HG03469 (cell line): ENCODE results near the gene SLIT1.
"Not testable (repeated sequence)": the region's sequence is repeated elsewhere in the genome, so short reads cannot be mapped to it uniquely, and the experiment has no call there.

Source experiments
- ATAC-seq: cut with Tn5 transposase; IDR thresholded peaks from one replicate; pipeline ENCODE4 v1.9.1; 2021; ENCODE audit warnings: mild to moderate bottlenecking, moderate library complexity, moderate number of reproducible peaks; ENCODE audit not compliant: unreplicated experiment

The SLIT1 gene

GRCh38 chr10:97049670-97050069 lies 136.1 kb downstream of the SLIT1 start:
- no peak for ATAC-seq

- no peak for ATAC-seq
Observed at GRCh38 chr10:97048649-97049427, 136.9 kb downstream of the SLIT1 start.

- no peak for ATAC-seq
Observed at GRCh38 chr10:97047788-97048187, 138.0 kb downstream of the SLIT1 start.

GRCh38 chr10:97047083-97047736 lies 138.5 kb downstream of the SLIT1 start:
- ATAC-seq: no peak

- no peak for ATAC-seq
Observed at GRCh38 chr10:97046456-97047082, 139.2 kb downstream of the SLIT1 start.

- no peak for ATAC-seq
Observed at GRCh38 chr10:97043563-97043855, 142.2 kb downstream of the SLIT1 start.

GRCh38 chr10:97042716-97043562 lies 142.8 kb downstream of the SLIT1 start:
- ATAC-seq: no peak

GRCh38 chr10:97042081-97042480 lies 143.7 kb downstream of the SLIT1 start:
- ATAC-seq: no peak

- ATAC-seq: no peak
Observed at GRCh38 chr10:97040706-97041105, 145.1 kb downstream of the SLIT1 start.

GRCh38 chr10:97040248-97040584 lies 145.5 kb downstream of the SLIT1 start:
- ATAC-seq: no peak

- ATAC-seq: no peak
Observed at GRCh38 chr10:97039538-97040247, 146.1 kb downstream of the SLIT1 start.

- ATAC-seq: no peak
Observed at GRCh38 chr10:97038688-97039087, 147.1 kb downstream of the SLIT1 start.

GRCh38 chr10:97037365-97038361 lies 148.1 kb downstream of the SLIT1 start:
- ATAC-seq: peak; percentile 46

- ATAC-seq: no peak
Observed at GRCh38 chr10:97034958-97035769, 150.6 kb downstream of the SLIT1 start.

GRCh38 chr10:97034301-97034700 lies 151.5 kb downstream of the SLIT1 start:
- no peak for ATAC-seq

GRCh38 chr10:97033841-97034240 lies 151.9 kb downstream of the SLIT1 start:
- ATAC-seq: not testable (repeated sequence)

- no peak for ATAC-seq
Observed at GRCh38 chr10:97032624-97033023, 153.1 kb downstream of the SLIT1 start.

GRCh38 chr10:97031459-97031858 lies 154.3 kb downstream of the SLIT1 start:
- ATAC-seq: no peak

- ATAC-seq: no peak
Observed at GRCh38 chr10:97030894-97031293, 154.9 kb downstream of the SLIT1 start.
